GM15510 (cell line): ENCODE data around the gene GPRIN2.
"Not testable (repeated sequence)": the region's sequence is repeated elsewhere in the genome, so short reads cannot be mapped to it uniquely, and the experiment has no call there.

ENCODE experiments used
- POLR2A ChIP-seq: IDR thresholded peaks from 3 replicates; pipeline ENCODE4 v1.6.1; 2011; ENCODE audit warnings: borderline replicate concordance; ENCODE audit not compliant: insufficient read length; ENCODE audit errors: extremely low read depth

The GPRIN2 gene

GRCh38 chr10:46556515-46557318 is at the start of gene GPRIN2:
Gene GPRIN2 (minus strand): TSS chr10:46556658. CDS start chr10:46550736, 5,922 bp downstream.
- no peak for TF ChIP-seq POLR2A

- not testable (repeated sequence) for TF ChIP-seq POLR2A
Observed at GRCh38 chr10:46578474-46579178, 22.2 kb upstream of the GPRIN2 start, which contains the start of gene SYT15. Gene SYT15 (plus strand): TSS chr10:46579128. CDS start chr10:46579169, 41 bp downstream.

- TF ChIP-seq POLR2A, result no peak
Observed at GRCh38 chr10:46560952-46561351, 4.5 kb upstream of the GPRIN2 start.

- no peak for TF ChIP-seq POLR2A
Observed at GRCh38 chr10:46560381-46560780, 3.9 kb upstream of the GPRIN2 start.

GRCh38 chr10:46559231-46559671 is 2.8 kb upstream of the GPRIN2 start:
- TF ChIP-seq POLR2A, result no peak

GRCh38 chr10:46558392-46559185 is 2.1 kb upstream of the GPRIN2 start:
- TF ChIP-seq POLR2A, result no peak

- TF ChIP-seq POLR2A, result no peak
Observed at GRCh38 chr10:46558122-46558391, 1.6 kb upstream of the GPRIN2 start.

- no peak for TF ChIP-seq POLR2A
Observed at GRCh38 chr10:46557319-46558121, 1.1 kb upstream of the GPRIN2 start.

GRCh38 chr10:46555713-46556514 is 544 bp downstream of the GPRIN2 start:
- TF ChIP-seq POLR2A, result no peak

GRCh38 chr10:46555366-46555712 is 1.1 kb downstream of the GPRIN2 start:
- no peak for TF ChIP-seq POLR2A

GRCh38 chr10:46554166-46554781 is 2.2 kb downstream of the GPRIN2 start:
- no peak for TF ChIP-seq POLR2A

GRCh38 chr10:46553238-46554049 is 3.0 kb downstream of the GPRIN2 start:
- TF ChIP-seq POLR2A, result no peak
